ENCODE measurements around the gene MLF2. TPM values are rescaled to one million over a fixed set of nuclear protein-coding genes. Genes with fewer than 3 reads are reported as not detected.

Gene MLF2
- total and polyA plus RNA-seq, 2 of the 13 experiments (the other 11 are each of a cell fraction or from before 2014, with no cell fraction given), result 88.1 to 167 TPM

DNA sequence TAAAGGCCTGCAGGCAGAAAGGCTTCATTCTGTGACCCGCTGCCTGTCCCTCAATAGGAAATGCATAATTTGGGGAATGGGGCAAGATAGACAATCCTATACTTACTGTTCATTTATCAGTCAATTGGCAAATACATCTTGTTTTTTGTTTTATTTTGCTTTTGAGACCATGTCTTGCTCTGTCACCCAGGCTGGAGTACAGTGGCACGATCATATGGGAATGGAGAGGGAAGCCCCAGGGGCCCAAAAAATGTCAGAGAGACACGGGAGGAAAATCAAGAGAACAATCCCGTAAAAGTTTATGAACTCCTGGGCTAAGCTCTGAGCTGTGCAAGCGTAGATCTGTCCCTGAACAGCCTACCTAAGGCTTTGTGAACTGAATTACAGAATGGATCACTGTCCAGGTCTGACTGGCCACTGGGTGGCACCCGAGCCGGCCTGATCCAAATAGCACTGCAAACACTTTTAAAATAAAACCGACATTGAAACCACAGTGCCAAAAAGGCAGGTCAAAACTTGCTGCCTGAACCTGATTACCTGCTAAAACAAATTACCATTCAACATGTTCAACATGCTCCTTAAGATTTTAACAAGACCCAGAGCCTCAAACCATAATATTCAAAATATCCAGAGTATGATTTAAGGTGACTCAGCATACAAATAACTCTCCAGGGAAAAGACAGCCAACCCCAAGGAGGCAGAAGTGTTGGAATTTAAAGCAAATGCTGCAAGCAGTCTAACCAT, 17.3 kb downstream of the MLF2 start (continued):
- TF ChIP-seq ZNF652 (CRISPR knock-in tag; IDR thresholded peaks at IDR 0.05; ENCODE audit: borderline replicate concordance, low read depth), result no peak
- TF ChIP-seq ZNF564 (CRISPR knock-in tag; IDR thresholded peaks at IDR 0.05), result no peak
- no peak for TF ChIP-seq ZNF713 (CRISPR knock-in tag; IDR thresholded peaks at IDR 0.05)
- TF ChIP-seq, protein P1, sequence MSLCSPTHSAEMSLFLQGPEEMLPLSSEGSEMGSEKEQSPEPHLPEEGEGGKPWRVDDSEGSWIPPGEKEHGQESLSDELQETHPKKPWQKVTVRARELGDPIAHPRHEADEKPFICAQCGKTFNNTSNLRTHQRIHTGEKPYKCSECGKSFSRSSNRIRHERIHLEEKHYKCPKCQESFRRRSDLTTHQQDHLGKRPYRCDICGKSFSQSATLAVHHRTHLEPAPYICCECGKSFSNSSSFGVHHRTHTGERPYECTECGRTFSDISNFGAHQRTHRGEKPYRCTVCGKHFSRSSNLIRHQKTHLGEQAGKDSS (CRISPR knock-in tag; IDR thresholded peaks at IDR 0.05; ENCODE audit: borderline replicate concordance, low read depth), result no peak
- no peak for TF ChIP-seq SP1 (IDR thresholded peaks at IDR 0.05)
- TF ChIP-seq SP1 (CRISPR knock-in tag; IDR thresholded peaks at IDR 0.05), result 0 out of 2 replicates have a peak, but pooled peaks have one; percentile 19
- no peak for TF ChIP-seq AHR (CRISPR knock-in tag; IDR thresholded peaks at IDR 0.05)
- no peak for TF ChIP-seq MLXIP (CRISPR knock-in tag; IDR thresholded peaks at IDR 0.05; ENCODE audit: borderline replicate concordance)
- TF ChIP-seq MEF2D (CRISPR knock-in tag; IDR thresholded peaks at IDR 0.05), result no peak
- TF ChIP-seq ZFYVE20 (CRISPR knock-in tag; IDR thresholded peaks at IDR 0.05; ENCODE audit: borderline replicate concordance, low read depth), result no peak
- TF ChIP-seq ZGPAT (CRISPR knock-in tag; IDR thresholded peaks at IDR 0.05), result no peak; the same call in 1 of the 2 replicates
- TF ChIP-seq, protein P2, sequence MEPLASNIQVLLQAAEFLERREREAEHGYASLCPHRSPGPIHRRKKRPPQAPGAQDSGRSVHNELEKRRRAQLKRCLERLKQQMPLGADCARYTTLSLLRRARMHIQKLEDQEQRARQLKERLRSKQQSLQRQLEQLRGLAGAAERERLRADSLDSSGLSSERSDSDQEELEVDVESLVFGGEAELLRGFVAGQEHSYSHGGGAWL (CRISPR knock-in tag; IDR thresholded peaks at IDR 0.05), result no peak
- TF ChIP-seq HNF1A (IDR thresholded peaks at IDR 0.05; ENCODE audit: low read depth), result no peak
- TF ChIP-seq HNF1A (CRISPR knock-in tag; IDR thresholded peaks at IDR 0.05; ENCODE audit: borderline replicate concordance), result no peak
- TF ChIP-seq BCL3 (CRISPR knock-in tag; IDR thresholded peaks at IDR 0.05), result no peak
- no peak for TF ChIP-seq ZNF660 (CRISPR knock-in tag; IDR thresholded peaks at IDR 0.05; ENCODE audit: borderline replicate concordance, low read depth)
- no peak for TF ChIP-seq ZNF264 (CRISPR knock-in tag; IDR thresholded peaks at IDR 0.05)
- no peak for TF ChIP-seq SRSF4 (IDR thresholded peaks at IDR 0.05; ENCODE audit: low read depth, low read length, poor library complexity, severe bottlenecking)
